Hepatocyte (in vitro differentiated cells): ENCODE results near the gene TTC1.

Source experiments
- CTCF ChIP-seq: fragments of 200-600 bp; sonication (generic); IDR thresholded peaks from 2 replicates; pipeline ENCODE4 v1.5.1; 2016; ENCODE audit warnings: antibody characterized with exemption, mild to moderate bottlenecking; ENCODE audit not compliant: poor library complexity
- EZH2 ChIP-seq: fragments of 200-600 bp; sonication (generic); IDR thresholded peaks from 2 replicates; pipeline ENCODE4 v1.6.1; 2016; ENCODE audit warnings: antibody characterized with exemption, mild to moderate bottlenecking, borderline replicate concordance
- EZH2phosphoT487 ChIP-seq: fragments of 200-600 bp; sonication (generic); IDR thresholded peaks from one replicate; pipeline ENCODE4 v1.6.1; 2018; ENCODE audit warnings: antibody characterized with exemption, mild to moderate bottlenecking, low read depth, moderate library complexity; ENCODE audit not compliant: unreplicated experiment, severe bottlenecking

DNA sequence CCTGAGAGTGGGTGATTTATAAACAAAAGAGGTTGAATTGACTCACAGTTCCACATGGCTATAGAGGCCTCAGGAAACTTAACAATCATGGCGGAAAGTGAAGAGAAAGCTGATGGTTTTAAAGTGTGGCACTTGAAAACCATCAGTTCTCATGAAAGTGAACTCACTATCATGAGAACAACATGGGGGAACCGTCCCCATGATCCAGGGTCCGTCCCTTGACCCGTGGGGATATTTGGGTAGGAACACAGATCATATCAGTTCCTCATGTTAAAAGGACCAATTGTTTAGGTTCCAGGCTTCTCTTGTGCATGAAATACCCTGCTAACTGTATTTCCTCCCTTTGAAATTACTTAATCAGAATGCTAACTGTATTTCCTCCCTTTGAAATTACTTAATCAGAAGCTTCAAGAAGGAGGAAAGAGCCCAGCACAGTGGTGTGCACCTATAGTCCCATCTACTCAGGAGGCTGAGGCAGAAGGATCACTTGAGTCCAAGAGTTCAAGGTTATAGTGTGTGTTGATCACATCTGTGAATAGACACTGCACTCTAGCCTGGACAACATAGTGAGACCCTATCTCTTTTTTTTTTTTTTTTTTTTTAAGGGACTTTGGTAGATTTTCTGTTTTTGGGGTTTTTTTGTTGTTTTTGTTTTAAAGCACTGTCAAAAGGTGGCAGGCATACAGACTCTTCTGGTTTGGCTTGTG lies 24.8 kb downstream of the TTC1 start:
- TF ChIP-seq CTCF: no peak
- no peak for TF ChIP-seq EZH2phosphoT487
- TF ChIP-seq EZH2: no peak
